Head of caudate nucleus (tissue), 42 donors: Measurements from ENCODE around the gene DUSP22.

Source experiments
- DNase-seq, 42 donors: peaks; one replicate each; pipeline versions ENCODE4 v3.0.0 to v3.0.0-alpha.2; 2020 to 2021; ENCODE audit warnings: mixed read lengths in 7 of 42
- intact Hi-C: fragments of 100-400 bp; cut with DNase I; formaldehyde crosslinking; loops from one replicate; pipeline ENCODE4 v1.15.0; 2022

DUSP22 gene

GRCh38 chr6:342832-343179 is 50.5 kb downstream of the DUSP22 start:
- intact Hi-C loops, result no loop called here
- DNase-seq, result no peak

GRCh38 chr6:343226-343935 is 51.1 kb downstream of the DUSP22 start:
- intact Hi-C loops, result no loop called here
- DNase-seq, result no peak

GRCh38 chr6:343960-344815 is 51.9 kb downstream of the DUSP22 start:
- intact Hi-C loops, result no loop called here
- peak in 1 of 42 donors; percentile 28 for DNase-seq

- intact Hi-C loops, result no loop called here
- DNase-seq, result peak in 1 of 42 donors; percentile 5
Observed at GRCh38 chr6:344816-345340, 52.6 kb downstream of the DUSP22 start.

GRCh38 chr6:345747-346385 is 53.6 kb downstream of the DUSP22 start:
- intact Hi-C loops, result no loop called here
- peak in 1 of 42 donors; percentile 30 for DNase-seq

GRCh38 chr6:346386-347030 is 54.2 kb downstream of the DUSP22 start:
- intact Hi-C loops, result no loop called here
- DNase-seq, result peak in 2 of 42 donors; percentile 29 to 30

- no peak for DNase-seq
- intact Hi-C loops, result no loop called here
Observed at GRCh38 chr6:347232-347631, 54.9 kb downstream of the DUSP22 start.

GRCh38 chr6:347951-348859 is 55.9 kb downstream of the DUSP22 start:
- intact Hi-C loops, result no loop called here
- peak in 1 of 42 donors; percentile 12 for DNase-seq

- peak in 1 of 42 donors; percentile 28 for DNase-seq
Observed at GRCh38 chr6:348860-349396, 56.6 kb downstream of the DUSP22 start.

GRCh38 chr6:349491-349921 is 57.2 kb downstream of the DUSP22 start:
- peak in 1 of 42 donors; percentile 20 for DNase-seq
- intact Hi-C loops, result no loop called here

More at GRCh38 chr6:348860-349396, 56.6 kb downstream of the DUSP22 start:
- intact Hi-C loops, result no loop called here

- intact Hi-C loops, result no loop called here
- peak in 1 of 42 donors; percentile 18 for DNase-seq
Observed at GRCh38 chr6:350371-350770, 58.1 kb downstream of the DUSP22 start.

GRCh38 chr6:351011-351866 is 59.0 kb downstream of the DUSP22 start:
- peak in 2 of 42 donors; percentile 16 to 23 for DNase-seq
- intact Hi-C loops, result no loop called here

GRCh38 chr6:351867-352289 is 59.6 kb downstream of the DUSP22 start:
- intact Hi-C loops, result no loop called here
- peak in 2 of 42 donors; percentile 16 to 24 for DNase-seq

GRCh38 chr6:352474-352873 is 60.2 kb downstream of the DUSP22 start:
- peak in 1 of 42 donors; percentile 18 for DNase-seq
- intact Hi-C loops, result no loop called here

- intact Hi-C loops, result no loop called here
- peak in 1 of 42 donors; percentile 12 for DNase-seq
Observed at GRCh38 chr6:352896-353470, 60.7 kb downstream of the DUSP22 start.
